ENCODE measurements around the gene RAB30. TPM values are rescaled to one million over a fixed set of nuclear protein-coding genes. Genes with fewer than 3 reads are reported as not detected.

The RAB30 gene
- total and polyA plus RNA-seq, 9 of the 15 experiments (the other 6 are each of a cell fraction or from before 2014, with no cell fraction given): 0.29 to 1.3 (median 1.0) TPM

DNA sequence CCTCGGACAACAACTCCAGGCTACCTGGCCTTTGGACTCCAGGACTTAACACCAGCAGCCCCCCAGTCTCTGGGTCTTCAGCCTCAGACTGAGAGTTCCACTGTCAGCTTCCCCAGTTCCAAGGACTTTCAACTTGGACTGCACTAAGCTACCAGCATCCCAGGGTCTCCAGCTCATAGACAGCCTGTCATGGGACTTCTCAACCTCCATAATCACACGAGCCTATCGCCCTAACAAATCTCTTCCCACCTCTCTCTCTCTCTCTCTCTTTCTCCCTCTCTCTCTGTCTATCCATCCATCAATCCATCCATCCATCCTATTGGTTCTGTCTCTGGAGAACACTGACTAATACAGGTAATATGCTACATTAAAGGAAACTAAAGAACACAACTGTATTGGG is 10.7 kb downstream of the RAB30 start (continued):
- TF ChIP-seq ZFP36 (IDR thresholded peaks at IDR 0.05; ENCODE audit: low read depth, low read length, partially characterized antibody) (no peak), TARDBP (IDR thresholded peaks at IDR 0.05) (no peak), ZBED1 (IDR thresholded peaks at IDR 0.05) (no peak), ZNF232 (CRISPR knock-in tag; IDR thresholded peaks at IDR 0.05) (no peak)
- TF ChIP-seq, protein P1, sequence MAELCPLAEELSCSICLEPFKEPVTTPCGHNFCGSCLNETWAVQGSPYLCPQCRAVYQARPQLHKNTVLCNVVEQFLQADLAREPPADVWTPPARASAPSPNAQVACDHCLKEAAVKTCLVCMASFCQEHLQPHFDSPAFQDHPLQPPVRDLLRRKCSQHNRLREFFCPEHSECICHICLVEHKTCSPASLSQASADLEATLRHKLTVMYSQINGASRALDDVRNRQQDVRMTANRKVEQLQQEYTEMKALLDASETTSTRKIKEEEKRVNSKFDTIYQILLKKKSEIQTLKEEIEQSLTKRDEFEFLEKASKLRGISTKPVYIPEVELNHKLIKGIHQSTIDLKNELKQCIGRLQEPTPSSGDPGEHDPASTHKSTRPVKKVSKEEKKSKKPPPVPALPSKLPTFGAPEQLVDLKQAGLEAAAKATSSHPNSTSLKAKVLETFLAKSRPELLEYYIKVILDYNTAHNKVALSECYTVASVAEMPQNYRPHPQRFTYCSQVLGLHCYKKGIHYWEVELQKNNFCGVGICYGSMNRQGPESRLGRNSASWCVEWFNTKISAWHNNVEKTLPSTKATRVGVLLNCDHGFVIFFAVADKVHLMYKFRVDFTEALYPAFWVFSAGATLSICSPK (IDR thresholded peaks at IDR 0.05; ENCODE audit: borderline replicate concordance): no peak
- TF ChIP-seq, protein P2, sequence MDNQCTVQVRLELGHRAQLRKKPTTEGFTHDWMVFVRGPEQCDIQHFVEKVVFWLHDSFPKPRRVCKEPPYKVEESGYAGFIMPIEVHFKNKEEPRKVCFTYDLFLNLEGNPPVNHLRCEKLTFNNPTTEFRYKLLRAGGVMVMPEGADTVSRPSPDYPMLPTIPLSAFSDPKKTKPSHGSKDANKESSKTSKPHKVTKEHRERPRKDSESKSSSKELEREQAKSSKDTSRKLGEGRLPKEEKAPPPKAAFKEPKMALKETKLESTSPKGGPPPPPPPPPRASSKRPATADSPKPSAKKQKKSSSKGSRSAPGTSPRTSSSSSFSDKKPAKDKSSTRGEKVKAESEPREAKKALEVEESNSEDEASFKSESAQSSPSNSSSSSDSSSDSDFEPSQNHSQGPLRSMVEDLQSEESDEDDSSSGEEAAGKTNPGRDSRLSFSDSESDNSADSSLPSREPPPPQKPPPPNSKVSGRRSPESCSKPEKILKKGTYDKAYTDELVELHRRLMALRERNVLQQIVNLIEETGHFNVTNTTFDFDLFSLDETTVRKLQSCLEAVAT (IDR thresholded peaks at IDR 0.05): no peak

DNA sequence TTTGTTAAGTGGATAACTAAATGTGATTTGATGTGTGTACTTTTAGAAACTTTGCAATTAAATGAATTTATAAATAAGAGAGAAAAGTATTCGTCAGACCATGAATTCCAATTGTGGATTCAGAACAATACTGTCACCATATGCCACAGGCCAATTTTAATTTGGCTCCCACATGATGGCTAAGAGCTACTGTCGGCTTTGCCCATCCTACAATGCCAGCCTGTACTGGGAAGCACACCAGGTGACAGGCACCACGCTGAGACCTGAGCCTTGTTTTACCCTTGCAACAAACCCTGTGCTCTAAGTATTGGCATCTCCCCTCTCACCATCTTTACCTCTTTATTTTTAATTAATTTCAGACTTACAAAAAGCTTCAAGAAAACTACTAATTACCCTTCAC is 14.0 kb downstream of the RAB30 start:
- 14% methylated on average over 3 of the region's 3 CpGs for WGBS (ENCODE audit: insufficient coverage, low coverage, missing lambda C conversion rate)
- Histone ChIP-seq H3K27me3 (ENCODE audit: control insufficient read depth in 2 of 2, insufficient read depth in 2 of 2, low read length in 2 of 2) (peaks cover 0 to 3% of the 10 kb centered on the region in 2 experiments; a peak in 1 of 5 replicates), H2AFZ (ENCODE audit: low read depth, low read length) (no peak overlapping the region), H3K9ac (ENCODE audit: insufficient read depth in 1 of 2, low read depth in 2 of 2, low read length in 2 of 2) (no peak overlapping the region), H4K20me1 (replicated peaks; ENCODE audit: control insufficient read depth, insufficient read depth, low read length) (no peaks in the 10 kb centered on the region), H3K9me1 (ENCODE audit: control insufficient read depth, insufficient read depth, low read length) (no peaks in the 10 kb centered on the region), H3K4me1 (replicated peaks in 1 of 2; ENCODE audit: control insufficient read depth in 2 of 2, insufficient read depth in 2 of 2, low read length in 2 of 2) (no peaks in the 10 kb centered on the region; a peak in 1 of 5 replicates), H3K79me2 (ENCODE audit: control insufficient read depth, insufficient read depth, low read length) (no peaks in the 10 kb centered on the region), H3K27ac (ENCODE audit: extremely low read depth, low read depth, low read length) (no peak overlapping the region), H3K36me3 (ENCODE audit: control insufficient read depth, insufficient read depth, low read length) (no peaks in the 10 kb centered on the region), H3K9me3 (replicated peaks; ENCODE audit: control insufficient read depth, insufficient read depth, low read depth, low read length) (no peaks in the 10 kb centered on the region), H3K4me3 (no peak overlapping the region), H3K4me2 (ENCODE audit: insufficient read depth, low read length) (no peak overlapping the region)
- no peak for FAIRE-seq
- ATAC-seq: no peak
- no peak for DNase-seq (ENCODE audit: extremely low read depth in 1 of 4, low spot score in 3 of 4)
- intact Hi-C loops (cut with micrococcal nuclease) (loop anchor here (2.0 kb wide), 1 partner anchor 67 kb away; no protein-coding TSS in a partner anchor), in situ Hi-C loops (cut with MboI) (no loop called here)
- no TSS peak for BruUV-seq (replicated peaks)
- CTCF ChIA-PET (ENCODE audit: low intra/inter-chr PET ratio): no interaction called here
- POLR2A ChIA-PET: no interaction called here
- TF ChIP-seq SNRNP70 (optimal IDR thresholded peaks at IDR 0.05; ENCODE audit: low read depth, low read length): no peak
- no peak for TF ChIP-seq ZNF507 (tag; conservative IDR thresholded peaks at IDR 0.05)
- TF ChIP-seq, protein P3, sequence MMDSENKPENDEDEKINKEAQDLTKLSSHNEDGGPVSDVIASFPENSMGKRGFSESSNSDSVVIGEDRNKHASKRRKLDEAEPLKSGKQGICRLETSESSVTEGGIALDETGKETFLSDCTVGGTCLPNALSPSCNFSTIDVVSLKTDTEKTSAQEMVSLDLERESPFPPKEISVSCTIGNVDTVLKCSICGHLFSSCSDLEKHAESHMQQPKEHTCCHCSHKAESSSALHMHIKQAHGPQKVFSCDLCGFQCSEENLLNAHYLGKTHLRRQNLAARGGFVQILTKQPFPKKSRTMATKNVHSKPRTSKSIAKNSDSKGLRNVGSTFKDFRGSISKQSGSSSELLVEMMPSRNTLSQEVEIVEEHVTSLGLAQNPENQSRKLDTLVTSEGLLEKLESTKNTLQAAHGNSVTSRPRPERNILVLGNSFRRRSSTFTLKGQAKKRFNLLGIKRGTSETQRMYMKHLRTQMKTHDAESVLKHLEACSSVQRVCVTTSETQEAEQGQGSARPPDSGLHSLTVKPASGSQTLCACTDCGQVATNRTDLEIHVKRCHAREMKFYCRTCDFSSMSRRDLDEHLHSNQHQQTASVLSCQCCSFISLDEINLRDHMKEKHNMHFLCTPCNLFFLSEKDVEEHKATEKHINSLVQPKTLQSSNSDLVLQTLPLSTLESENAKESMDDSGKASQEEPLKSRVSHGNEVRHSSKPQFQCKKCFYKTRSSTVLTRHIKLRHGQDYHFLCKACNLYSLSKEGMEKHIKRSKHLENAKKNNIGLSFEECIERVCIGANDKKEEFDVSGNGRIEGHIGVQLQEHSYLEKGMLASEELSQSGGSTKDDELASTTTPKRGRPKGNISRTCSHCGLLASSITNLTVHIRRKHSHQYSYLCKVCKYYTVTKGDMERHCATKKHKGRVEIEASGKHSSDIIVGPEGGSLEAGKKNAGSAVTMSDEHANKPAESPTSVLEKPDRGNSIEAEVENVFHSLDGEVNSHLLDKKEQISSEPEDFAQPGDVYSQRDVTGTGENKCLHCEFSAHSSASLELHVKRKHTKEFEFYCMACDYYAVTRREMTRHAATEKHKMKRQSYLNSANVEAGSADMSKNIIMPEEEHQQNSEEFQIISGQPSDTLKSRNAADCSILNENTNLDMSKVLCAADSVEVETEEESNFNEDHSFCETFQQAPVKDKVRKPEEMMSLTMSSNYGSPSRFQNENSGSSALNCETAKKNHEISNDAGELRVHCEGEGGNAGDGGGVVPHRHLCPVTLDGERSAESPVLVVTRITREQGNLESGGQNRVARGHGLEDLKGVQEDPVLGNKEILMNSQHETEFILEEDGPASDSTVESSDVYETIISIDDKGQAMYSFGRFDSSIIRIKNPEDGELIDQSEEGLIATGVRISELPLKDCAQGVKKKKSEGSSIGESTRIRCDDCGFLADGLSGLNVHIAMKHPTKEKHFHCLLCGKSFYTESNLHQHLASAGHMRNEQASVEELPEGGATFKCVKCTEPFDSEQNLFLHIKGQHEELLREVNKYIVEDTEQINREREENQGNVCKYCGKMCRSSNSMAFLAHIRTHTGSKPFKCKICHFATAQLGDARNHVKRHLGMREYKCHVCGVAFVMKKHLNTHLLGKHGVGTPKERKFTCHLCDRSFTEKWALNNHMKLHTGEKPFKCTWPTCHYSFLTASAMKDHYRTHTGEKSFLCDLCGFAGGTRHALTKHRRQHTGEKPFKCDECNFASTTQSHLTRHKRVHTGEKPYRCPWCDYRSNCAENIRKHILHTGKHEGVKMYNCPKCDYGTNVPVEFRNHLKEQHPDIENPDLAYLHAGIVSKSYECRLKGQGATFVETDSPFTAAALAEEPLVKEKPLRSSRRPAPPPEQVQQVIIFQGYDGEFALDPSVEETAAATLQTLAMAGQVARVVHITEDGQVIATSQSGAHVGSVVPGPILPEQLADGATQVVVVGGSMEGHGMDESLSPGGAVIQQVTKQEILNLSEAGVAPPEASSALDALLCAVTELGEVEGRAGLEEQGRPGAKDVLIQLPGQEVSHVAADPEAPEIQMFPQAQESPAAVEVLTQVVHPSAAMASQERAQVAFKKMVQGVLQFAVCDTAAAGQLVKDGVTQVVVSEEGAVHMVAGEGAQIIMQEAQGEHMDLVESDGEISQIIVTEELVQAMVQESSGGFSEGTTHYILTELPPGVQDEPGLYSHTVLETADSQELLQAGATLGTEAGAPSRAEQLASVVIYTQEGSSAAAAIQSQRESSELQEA (IDR thresholded peaks at IDR 0.05; ENCODE audit: low read depth): no peak
